ENCODE results near the gene PTPN5. TPM values are rescaled to one million over a fixed set of nuclear protein-coding genes. Genes with fewer than 3 reads are reported as not detected.

Gene PTPN5
- total RNA-seq, 1 experiment from 2014 or later: not detected

GRCh38 chr11:18756889-18757288 is 34.7 kb downstream of the PTPN5 start:
- TF ChIP-seq CTCF (IDR thresholded peaks at IDR 0.05 in 2 of 3, conservative IDR thresholded peaks at IDR 0.05 in 1 of 3; ENCODE audit: borderline replicate concordance in 1 of 3, insufficient read depth in 1 of 3, low read depth in 2 of 3, low read length in 2 of 3) (no peak), POLR2A (IDR thresholded peaks at IDR 0.05; ENCODE audit: borderline replicate concordance, extremely low read depth, insufficient read depth, insufficient read length) (no peak), EZH2phosphoT487 (IDR thresholded peaks at IDR 0.05; ENCODE audit: borderline replicate concordance) (no peak)
- Histone ChIP-seq H3K79me2 (ENCODE audit: insufficient read depth, low read length) (no peaks in the 10 kb centered on the region), H3K9ac (ENCODE audit: low read length) (no peak overlapping the region), H3K4me3 (replicated peaks in 1 of 2; ENCODE audit: low read depth in 1 of 2, low read length in 2 of 2) (no peak overlapping the region), H3K27me3 (ENCODE audit: insufficient read depth, low read length) (no peaks in the 10 kb centered on the region), H2AFZ (ENCODE audit: low read depth, low read length, poor library complexity, severe bottlenecking) (no peak overlapping the region), H4K20me1 (ENCODE audit: insufficient read depth) (no peaks in the 10 kb centered on the region), H3K36me3 (ENCODE audit: control insufficient read depth in 1 of 2, insufficient read depth in 2 of 2, low read length in 2 of 2) (no peaks in the 10 kb centered on the region), H3K9me2 (ENCODE audit: insufficient read depth) (no peaks in the 10 kb centered on the region), H3K9me3 (ENCODE audit: control insufficient read depth in 1 of 2, insufficient read depth in 1 of 2, low read depth in 1 of 2, low read length in 2 of 2) (no peaks in the 10 kb centered on the region), H3K4me2 (ENCODE audit: low read length) (no peak overlapping the region), H3K4me1 (ENCODE audit: control insufficient read depth in 1 of 2, insufficient read depth in 2 of 2, low read length in 2 of 2) (no peaks in the 10 kb centered on the region), H3K27ac (ENCODE audit: low read depth, low read length) (no peak overlapping the region)
- intact Hi-C loops (cut with micrococcal nuclease): no loop called here
- ATAC-seq (no peak), DNase-seq (ENCODE audit: low read depth, low spot score) (no peak)
- RAD21 ChIA-PET (ENCODE audit: low non-redundant PET in 1 of 2, low total read pairs in 2 of 2, uncharacterized antibody in 2 of 2, unreplicated experiment in 2 of 2): no interaction called here
- POLR2A ChIA-PET: no interaction called here
- BruUV-seq (replicated peaks): no TSS peak
- CTCF ChIA-PET: interaction anchor here (1.2 kb wide), 1 partner anchor 8 kb away, joined by 6 read pairs; no protein-coding TSS in a partner anchor

- POLR2A ChIA-PET: no interaction called here
- Histone ChIP-seq H3K27me3 (ENCODE audit: insufficient read depth, low read length) (no peaks in the 10 kb centered on the region), H2AFZ (ENCODE audit: low read depth, low read length, poor library complexity, severe bottlenecking) (no peak overlapping the region), H4K20me1 (ENCODE audit: insufficient read depth) (no peaks in the 10 kb centered on the region), H3K36me3 (ENCODE audit: control insufficient read depth in 1 of 2, insufficient read depth in 2 of 2, low read length in 2 of 2) (no peaks in the 10 kb centered on the region), H3K27ac (ENCODE audit: low read depth, low read length) (no peak overlapping the region), H3K9ac (ENCODE audit: low read length) (no peak overlapping the region), H3K4me1 (ENCODE audit: control insufficient read depth in 1 of 2, insufficient read depth in 2 of 2, low read length in 2 of 2) (peaks cover 0 to 6% of the 10 kb centered on the region in 2 experiments; a peak in 2 of 4 replicates), H3K79me2 (ENCODE audit: insufficient read depth, low read length) (no peaks in the 10 kb centered on the region), H3K9me2 (ENCODE audit: insufficient read depth) (no peaks in the 10 kb centered on the region), H3K9me3 (ENCODE audit: control insufficient read depth in 1 of 2, insufficient read depth in 1 of 2, low read depth in 1 of 2, low read length in 2 of 2) (no peaks in the 10 kb centered on the region), H3K4me3 (replicated peaks in 1 of 2; ENCODE audit: low read depth in 1 of 2, low read length in 2 of 2) (no peak overlapping the region), H3K4me2 (ENCODE audit: low read length) (no peak overlapping the region)
- no peak for TF ChIP-seq EZH2phosphoT487 (IDR thresholded peaks at IDR 0.05; ENCODE audit: borderline replicate concordance)
- no peak for TF ChIP-seq REST (IDR thresholded peaks at IDR 0.05; ENCODE audit: low read depth)
- TF ChIP-seq SP1 (IDR thresholded peaks at IDR 0.05; ENCODE audit: low read depth): no peak
- TF ChIP-seq ZBTB33 (IDR thresholded peaks at IDR 0.05; ENCODE audit: extremely low read depth, insufficient replicate concordance, low read length): no peak
- no peak for TF ChIP-seq FOSL1 (IDR thresholded peaks at IDR 0.05; ENCODE audit: low read depth)
- TF ChIP-seq YY1 (IDR thresholded peaks at IDR 0.05; ENCODE audit: extremely low read depth, insufficient replicate concordance, low read depth, low read length): no peak
- no peak for TF ChIP-seq CBX3 (IDR thresholded peaks at IDR 0.05; ENCODE audit: low read depth)
- TF ChIP-seq SIN3A (IDR thresholded peaks at IDR 0.05; ENCODE audit: low read depth): no peak
- DNase-seq (ENCODE audit: low read depth, low spot score): no peak
- BruUV-seq (replicated peaks): no TSS peak
- CTCF ChIA-PET: interaction anchor here (1.5 kb wide), 1 partner anchor 10 kb away, joined by 5 read pairs; no protein-coding TSS in a partner anchor
- RAD21 ChIA-PET (ENCODE audit: low non-redundant PET in 1 of 2, low total read pairs in 2 of 2, uncharacterized antibody in 2 of 2, unreplicated experiment in 2 of 2): no interaction called here
- ATAC-seq: no peak
- intact Hi-C loops (cut with micrococcal nuclease): no loop called here
Observed at GRCh38 chr11:18754308-18754707, 37.3 kb downstream of the PTPN5 start.
